ENCODE measurements around the gene BDKRB2. TPM values are rescaled to one million over a fixed set of nuclear protein-coding genes. Genes with fewer than 3 reads are reported as not detected.

BDKRB2 gene
- total RNA-seq, 3 donors from 2014 or later = not detected

- no peak for ATAC-seq
- DNase-seq = no peak
- Mint-ChIP-seq H3K4me3 (no peak overlapping the region), H3K9me3 (no peaks in the 10 kb centered on the region), H3K36me3 (ENCODE audit: insufficient read depth) (no peaks in the 10 kb centered on the region), H3K27me3 (ENCODE audit: low read depth) (peaks cover 36% of the 10 kb centered on the region), H3K4me1 (ENCODE audit: low read depth) (peaks cover 11% of the 10 kb centered on the region)
These were observed 2.1 kb upstream of the BDKRB2 start for GRCh38 chr14:96202441-96203094.

GRCh38 chr14:96203116-96203515 lies 1.5 kb upstream of the BDKRB2 start:
- peaks cover 40% of the 10 kb centered on the region for H3K27me3 Mint-ChIP-seq (ENCODE audit: low read depth)
- no peaks in the 10 kb centered on the region for H3K9me3 Mint-ChIP-seq
- ATAC-seq (no peak), DNase-seq (no peak)
- H3K4me1 Mint-ChIP-seq (ENCODE audit: low read depth) = peaks cover 11% of the 10 kb centered on the region
- no peaks in the 10 kb centered on the region for H3K36me3 Mint-ChIP-seq (ENCODE audit: insufficient read depth)
- H3K4me3 Mint-ChIP-seq = no peak overlapping the region

GRCh38 chr14:96203635-96204034 lies 1.0 kb upstream of the BDKRB2 start:
- Mint-ChIP-seq H3K9me3 (no peaks in the 10 kb centered on the region), H3K4me3 (no peak overlapping the region), H3K4me1 (ENCODE audit: low read depth) (peaks cover 7% of the 10 kb centered on the region), H3K36me3 (ENCODE audit: insufficient read depth) (no peaks in the 10 kb centered on the region), H3K27me3 (ENCODE audit: low read depth) (peaks cover 41% of the 10 kb centered on the region)
- DNase-seq = no peak
- ATAC-seq = no peak

- H3K4me1 Mint-ChIP-seq (ENCODE audit: low read depth) = peaks cover 2% of the 10 kb centered on the region
- no peaks in the 10 kb centered on the region for H3K9me3 Mint-ChIP-seq
- no peak overlapping the region for H3K4me3 Mint-ChIP-seq
- H3K36me3 Mint-ChIP-seq (ENCODE audit: insufficient read depth) = no peaks in the 10 kb centered on the region
- H3K27me3 Mint-ChIP-seq (ENCODE audit: low read depth) = peaks cover 46% of the 10 kb centered on the region
- DNase-seq = no peak
- no peak for ATAC-seq
These were observed 679 bp downstream of the BDKRB2 start for GRCh38 chr14:96205059-96205977.

GRCh38 chr14:96205978-96206360 lies 1.3 kb downstream of the BDKRB2 start:
- ATAC-seq (no peak), DNase-seq (no peak)
- Mint-ChIP-seq H3K9me3 (no peaks in the 10 kb centered on the region), H3K36me3 (ENCODE audit: insufficient read depth) (no peaks in the 10 kb centered on the region), H3K4me1 (ENCODE audit: low read depth) (peaks cover 2% of the 10 kb centered on the region), H3K27me3 (ENCODE audit: low read depth) (peaks cover 50% of the 10 kb centered on the region), H3K4me3 (no peak overlapping the region)

GRCh38 chr14:96206461-96206860 lies 1.8 kb downstream of the BDKRB2 start:
- no peaks in the 10 kb centered on the region for H3K36me3 Mint-ChIP-seq (ENCODE audit: insufficient read depth)
- no peak overlapping the region for H3K4me3 Mint-ChIP-seq
- H3K9me3 Mint-ChIP-seq = no peaks in the 10 kb centered on the region
- ATAC-seq (no peak), DNase-seq (no peak)
- peaks cover 50% of the 10 kb centered on the region for H3K27me3 Mint-ChIP-seq (ENCODE audit: low read depth)
- H3K4me1 Mint-ChIP-seq (ENCODE audit: low read depth) = peaks cover 2% of the 10 kb centered on the region

GRCh38 chr14:96207686-96208085 lies 3.0 kb downstream of the BDKRB2 start:
- no peak overlapping the region for H3K4me3 Mint-ChIP-seq
- ATAC-seq = no peak
- peaks cover 4% of the 10 kb centered on the region for H3K9me3 Mint-ChIP-seq
- peaks cover 2% of the 10 kb centered on the region for H3K4me1 Mint-ChIP-seq (ENCODE audit: low read depth)
- peaks cover 44% of the 10 kb centered on the region for H3K27me3 Mint-ChIP-seq (ENCODE audit: low read depth)
- DNase-seq = no peak
- H3K36me3 Mint-ChIP-seq (ENCODE audit: insufficient read depth) = no peaks in the 10 kb centered on the region

- peaks cover 34% of the 10 kb centered on the region for H3K27me3 Mint-ChIP-seq (ENCODE audit: low read depth)
- ATAC-seq (no peak), DNase-seq (no peak)
- peaks cover 2% of the 10 kb centered on the region for H3K4me1 Mint-ChIP-seq (ENCODE audit: low read depth)
- no peaks in the 10 kb centered on the region for H3K36me3 Mint-ChIP-seq (ENCODE audit: insufficient read depth)
- H3K9me3 Mint-ChIP-seq = peaks cover 4% of the 10 kb centered on the region
- H3K4me3 Mint-ChIP-seq = no peak overlapping the region
These were observed 4.1 kb downstream of the BDKRB2 start for GRCh38 chr14:96208739-96209138.

GRCh38 chr14:96212140-96212539 lies 7.5 kb downstream of the BDKRB2 start:
- H3K27me3 Mint-ChIP-seq (ENCODE audit: low read depth) = peaks cover 14% of the 10 kb centered on the region
- DNase-seq (no peak), ATAC-seq (no peak)
- H3K4me1 Mint-ChIP-seq (ENCODE audit: low read depth) = no peaks in the 10 kb centered on the region
- H3K4me3 Mint-ChIP-seq = no peak overlapping the region
- peaks cover 4% of the 10 kb centered on the region for H3K9me3 Mint-ChIP-seq
- no peaks in the 10 kb centered on the region for H3K36me3 Mint-ChIP-seq (ENCODE audit: insufficient read depth)

GRCh38 chr14:96212896-96213295 lies 8.3 kb downstream of the BDKRB2 start:
- Mint-ChIP-seq H3K9me3 (peaks cover 4% of the 10 kb centered on the region), H3K4me3 (no peak overlapping the region), H3K36me3 (ENCODE audit: insufficient read depth) (no peaks in the 10 kb centered on the region), H3K4me1 (ENCODE audit: low read depth) (no peaks in the 10 kb centered on the region), H3K27me3 (ENCODE audit: low read depth) (peaks cover 12% of the 10 kb centered on the region)
- DNase-seq = no peak
- ATAC-seq = no peak

GRCh38 chr14:96213871-96214465 lies 9.3 kb downstream of the BDKRB2 start:
- no peaks in the 10 kb centered on the region for H3K36me3 Mint-ChIP-seq (ENCODE audit: insufficient read depth)
- H3K4me1 Mint-ChIP-seq (ENCODE audit: low read depth) = no peaks in the 10 kb centered on the region
- no peak overlapping the region for H3K4me3 Mint-ChIP-seq
- peaks cover 4% of the 10 kb centered on the region for H3K9me3 Mint-ChIP-seq
- no peak for ATAC-seq
- peaks cover 9% of the 10 kb centered on the region for H3K27me3 Mint-ChIP-seq (ENCODE audit: low read depth)
- no peak for DNase-seq

GRCh38 chr14:96214793-96215192 lies 10.2 kb downstream of the BDKRB2 start:
- no peaks in the 10 kb centered on the region for H3K36me3 Mint-ChIP-seq (ENCODE audit: insufficient read depth)
- no peak for DNase-seq
- no peaks in the 10 kb centered on the region for H3K4me1 Mint-ChIP-seq (ENCODE audit: low read depth)
- H3K9me3 Mint-ChIP-seq = peaks cover 4% of the 10 kb centered on the region
- H3K4me3 Mint-ChIP-seq = no peak overlapping the region
- peaks cover 8% of the 10 kb centered on the region for H3K27me3 Mint-ChIP-seq (ENCODE audit: low read depth)
- no peak for ATAC-seq

- no peak overlapping the region for H3K4me3 Mint-ChIP-seq
- H3K36me3 Mint-ChIP-seq (ENCODE audit: insufficient read depth) = no peaks in the 10 kb centered on the region
- DNase-seq = no peak
- peaks cover 4% of the 10 kb centered on the region for H3K9me3 Mint-ChIP-seq
- ATAC-seq = no peak
- no peaks in the 10 kb centered on the region for H3K4me1 Mint-ChIP-seq (ENCODE audit: low read depth)
- peaks cover 9% of the 10 kb centered on the region for H3K27me3 Mint-ChIP-seq (ENCODE audit: low read depth)
These were observed 11.0 kb downstream of the BDKRB2 start for GRCh38 chr14:96215452-96216244.

- no peaks in the 10 kb centered on the region for H3K4me1 Mint-ChIP-seq (ENCODE audit: low read depth)
- peaks cover 4% of the 10 kb centered on the region for H3K9me3 Mint-ChIP-seq
- H3K4me3 Mint-ChIP-seq = no peak overlapping the region
- DNase-seq (no peak), ATAC-seq (no peak)
- peaks cover 13% of the 10 kb centered on the region for H3K27me3 Mint-ChIP-seq (ENCODE audit: low read depth)
- no peaks in the 10 kb centered on the region for H3K36me3 Mint-ChIP-seq (ENCODE audit: insufficient read depth)
These were observed 12.0 kb downstream of the BDKRB2 start for GRCh38 chr14:96216627-96217026.

Measured in activated T-cell treated with anti-CD3 and anti-CD28 coated beads, Interleukin-2, amount 50 U/mL, for 4 hours (primary cell).